ENCODE results near the gene CCNF.

CCNF gene

DNA sequence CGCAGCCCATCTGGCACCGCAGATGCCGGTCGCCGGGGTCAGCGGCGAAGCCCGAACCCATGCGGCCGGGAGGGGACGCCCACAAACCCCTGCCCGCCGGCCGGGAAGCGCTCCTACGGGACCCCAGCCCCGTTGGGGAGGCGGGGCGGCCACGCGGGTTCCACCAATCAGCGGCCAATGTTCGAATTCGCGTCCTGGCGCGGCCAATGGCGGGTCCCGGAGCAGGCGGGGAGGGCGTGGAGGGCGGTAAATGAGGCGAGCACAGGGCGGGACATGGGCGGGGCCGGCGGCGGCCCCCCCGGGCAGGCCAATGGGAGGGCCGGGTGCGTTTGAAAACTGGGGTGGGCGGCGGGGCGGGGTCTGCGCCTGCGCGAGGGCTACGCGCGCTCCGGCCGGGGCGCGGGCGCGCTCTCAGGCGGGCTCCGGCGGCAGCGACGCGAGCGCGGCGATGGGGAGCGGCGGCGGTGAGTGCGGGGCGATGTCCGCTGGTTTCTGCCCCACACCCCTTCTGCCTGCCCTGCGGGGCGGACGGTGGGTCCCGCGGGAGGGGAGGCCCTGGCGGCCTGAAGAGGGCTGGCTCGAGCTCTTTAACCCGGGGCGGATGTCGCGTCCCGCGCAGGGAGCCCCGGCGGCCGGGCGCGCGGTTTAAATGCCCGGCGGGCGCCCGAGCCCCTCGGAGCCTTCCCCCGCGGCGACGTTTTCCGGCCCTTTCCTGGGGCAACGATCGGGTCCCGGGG lies at the start of gene CCNF:
TSS of gene CCNF (plus strand) at position 414 of the 737 bp plus-strand sequence. CDS start at position 449, 35 bp downstream.
- TF ChIP-seq USF1 (IDR thresholded peaks at IDR 0.05): no peak
- TF ChIP-seq, protein P1, sequence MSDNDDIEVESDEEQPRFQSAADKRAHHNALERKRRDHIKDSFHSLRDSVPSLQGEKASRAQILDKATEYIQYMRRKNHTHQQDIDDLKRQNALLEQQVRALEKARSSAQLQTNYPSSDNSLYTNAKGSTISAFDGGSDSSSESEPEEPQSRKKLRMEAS (IDR thresholded peaks at IDR 0.05): peak; percentile 47
- peak; percentile 95 for TF ChIP-seq ZBTB7A (IDR thresholded peaks at IDR 0.05; ENCODE audit: low read depth)
- TF ChIP-seq EP300 (IDR thresholded peaks at IDR 0.05; ENCODE audit: borderline replicate concordance): no peak
- TF ChIP-seq EGR1 (IDR thresholded peaks at IDR 0.05): 0 out of 2 replicates have a peak, but pooled peaks have one; percentile 30
- no peak for TF ChIP-seq CREB1 (IDR thresholded peaks at IDR 0.05; ENCODE audit: low read depth)
- TF ChIP-seq RAD21 (IDR thresholded peaks at IDR 0.05; ENCODE audit: low read depth): no peak
- TF ChIP-seq TEAD4 (IDR thresholded peaks at IDR 0.05): no peak
- TF ChIP-seq TCF12 (IDR thresholded peaks at IDR 0.05; ENCODE audit: low read depth): no peak
- 0 out of 2 replicates have a peak, but pooled peaks have one; percentile 34 for TF ChIP-seq YY1 (IDR thresholded peaks at IDR 0.05; ENCODE audit: low read depth)
- TF ChIP-seq TAF1 (IDR thresholded peaks at IDR 0.05; ENCODE audit: low read depth): no peak
- peak; percentile 99 for TF ChIP-seq FOXM1 (IDR thresholded peaks at IDR 0.05; ENCODE audit: borderline replicate concordance, low read depth)
- TF ChIP-seq CEBPB (IDR thresholded peaks at IDR 0.05): no peak
- TF ChIP-seq NFIC (IDR thresholded peaks at IDR 0.05): no peak
- TF ChIP-seq REST (IDR thresholded peaks at IDR 0.05; ENCODE audit: low read depth): no peak

DNA sequence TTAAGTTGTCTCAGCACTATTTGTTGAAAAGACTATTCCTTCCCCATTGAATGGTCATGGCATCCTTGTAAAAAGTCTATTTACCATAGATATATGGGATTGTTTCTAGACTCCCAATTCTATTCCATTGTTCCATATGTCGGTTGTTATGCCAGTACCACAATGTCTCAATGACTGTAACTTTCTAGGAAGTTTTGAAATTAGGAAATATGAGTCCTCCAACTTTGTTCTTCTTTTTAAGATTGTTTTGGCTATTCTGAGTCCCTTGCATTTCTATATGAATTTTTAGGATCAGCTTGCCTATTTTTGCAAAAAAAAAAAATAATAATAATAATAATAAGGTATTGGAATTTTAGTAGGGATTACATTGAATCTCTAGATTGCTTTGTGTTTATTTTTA lies 45.7 kb upstream of the CCNF start:
- TF ChIP-seq REST (IDR thresholded peaks at IDR 0.05; ENCODE audit: low read depth) (no peak), TCF12 (IDR thresholded peaks at IDR 0.05; ENCODE audit: low read depth) (no peak), EP300 (IDR thresholded peaks at IDR 0.05; ENCODE audit: borderline replicate concordance) (no peak), TEAD4 (IDR thresholded peaks at IDR 0.05) (no peak), FOXM1 (IDR thresholded peaks at IDR 0.05; ENCODE audit: borderline replicate concordance, low read depth) (no peak), CEBPB (IDR thresholded peaks at IDR 0.05) (no peak), EGR1 (IDR thresholded peaks at IDR 0.05) (no peak), RAD21 (IDR thresholded peaks at IDR 0.05; ENCODE audit: low read depth) (no peak), TAF1 (IDR thresholded peaks at IDR 0.05; ENCODE audit: low read depth) (no peak), CREB1 (IDR thresholded peaks at IDR 0.05; ENCODE audit: low read depth) (no peak), YY1 (IDR thresholded peaks at IDR 0.05; ENCODE audit: low read depth) (no peak), ZBTB7A (IDR thresholded peaks at IDR 0.05; ENCODE audit: low read depth) (no peak)
- TF ChIP-seq, protein P1 (IDR thresholded peaks at IDR 0.05): no peak

DNA sequence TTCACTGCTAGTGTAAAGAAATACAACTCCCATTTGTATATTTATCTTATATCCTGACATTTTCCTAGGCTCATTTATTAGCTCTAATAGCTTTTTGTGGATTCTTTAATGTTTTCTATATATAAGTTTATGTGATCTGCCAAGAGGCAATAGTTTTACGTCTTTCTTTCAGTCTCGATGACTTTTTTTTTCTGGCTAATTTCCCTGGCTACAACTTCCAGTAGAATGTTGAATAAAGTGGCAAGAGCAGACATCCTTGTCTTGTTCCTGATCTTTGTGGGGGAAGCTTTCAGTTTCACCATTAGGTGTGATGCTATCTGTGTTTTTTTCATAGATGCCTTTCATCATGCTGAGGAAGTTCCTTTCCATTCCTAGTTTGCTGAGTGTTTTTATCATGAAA lies 44.8 kb upstream of the CCNF start:
- TF ChIP-seq REST (IDR thresholded peaks at IDR 0.05; ENCODE audit: low read depth) (no peak), YY1 (IDR thresholded peaks at IDR 0.05; ENCODE audit: low read depth) (no peak), CREB1 (IDR thresholded peaks at IDR 0.05; ENCODE audit: low read depth) (no peak), TEAD4 (IDR thresholded peaks at IDR 0.05) (no peak), NFIC (IDR thresholded peaks at IDR 0.05) (no peak), CEBPB (IDR thresholded peaks at IDR 0.05) (no peak), USF1 (IDR thresholded peaks at IDR 0.05) (no peak), FOXM1 (IDR thresholded peaks at IDR 0.05; ENCODE audit: borderline replicate concordance, low read depth) (no peak), RAD21 (IDR thresholded peaks at IDR 0.05; ENCODE audit: low read depth) (no peak), EGR1 (IDR thresholded peaks at IDR 0.05) (no peak), TAF1 (IDR thresholded peaks at IDR 0.05; ENCODE audit: low read depth) (no peak), ZBTB7A (IDR thresholded peaks at IDR 0.05; ENCODE audit: low read depth) (no peak)
